ENCODE data around the gene CT45A1.
"Not testable (repeated sequence)": the region's sequence is repeated elsewhere in the genome, so short reads cannot be mapped to it uniquely, and the experiment has no call there.

The CT45A1 gene, protein sequence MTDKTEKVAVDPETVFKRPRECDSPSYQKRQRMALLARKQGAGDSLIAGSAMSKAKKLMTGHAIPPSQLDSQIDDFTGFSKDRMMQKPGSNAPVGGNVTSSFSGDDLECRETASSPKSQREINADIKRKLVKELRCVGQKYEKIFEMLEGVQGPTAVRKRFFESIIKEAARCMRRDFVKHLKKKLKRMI

DNA sequence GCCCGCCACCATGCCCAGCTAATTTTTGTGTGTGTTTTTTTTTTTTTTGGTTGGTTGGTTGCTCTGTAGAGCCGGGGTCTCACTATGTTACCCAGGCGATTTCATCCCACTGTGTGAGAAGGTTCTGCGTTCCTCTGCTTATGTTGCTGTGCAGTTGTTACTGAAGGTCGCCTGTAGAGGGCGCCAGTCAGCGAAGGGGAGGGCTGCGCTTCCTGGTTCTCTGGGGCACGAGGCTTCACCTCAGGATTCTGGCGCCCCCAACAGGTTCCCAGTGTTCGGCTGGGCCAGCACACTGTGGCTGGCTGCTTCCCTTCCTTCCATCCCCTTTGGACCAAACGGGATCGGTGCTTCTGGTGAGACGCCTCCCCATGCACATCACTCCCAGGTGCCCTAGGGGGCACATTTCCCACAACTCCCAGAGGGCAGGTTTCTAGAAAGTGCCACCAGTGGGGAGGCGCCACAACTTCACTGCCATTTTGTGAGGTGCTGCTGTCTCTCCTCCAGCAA lies at the start of gene CT45A1:
Gene CT45A1, plus strand, starts transcription at position 457 of the 507 bp plus-strand sequence. CDS start 5,302 bp downstream, outside the sequence.
- not testable (repeated sequence) for DNase-seq (ENCODE audit: low read depth)

DNA sequence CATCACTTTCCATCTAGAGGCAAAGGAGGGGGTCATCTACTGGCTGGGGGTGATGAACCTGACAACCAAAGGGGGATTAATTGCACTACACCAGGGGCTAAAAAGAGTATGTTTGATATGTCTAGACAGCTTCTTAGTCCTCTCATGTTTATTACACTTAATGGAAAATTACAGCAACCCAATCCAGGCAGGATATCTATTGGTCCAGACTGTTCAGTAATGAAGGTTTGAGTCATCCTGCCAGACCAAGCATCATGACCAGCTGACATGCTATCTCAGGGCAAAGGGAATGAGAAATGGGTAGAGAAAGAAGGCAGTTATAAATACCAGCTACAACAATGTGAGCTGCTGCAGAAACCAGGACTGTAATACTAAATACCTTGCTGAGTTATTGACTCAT lies 40.5 kb upstream of the CT45A1 start:
- DNase-seq (ENCODE audit: low read depth), result not testable (repeated sequence)

DNA sequence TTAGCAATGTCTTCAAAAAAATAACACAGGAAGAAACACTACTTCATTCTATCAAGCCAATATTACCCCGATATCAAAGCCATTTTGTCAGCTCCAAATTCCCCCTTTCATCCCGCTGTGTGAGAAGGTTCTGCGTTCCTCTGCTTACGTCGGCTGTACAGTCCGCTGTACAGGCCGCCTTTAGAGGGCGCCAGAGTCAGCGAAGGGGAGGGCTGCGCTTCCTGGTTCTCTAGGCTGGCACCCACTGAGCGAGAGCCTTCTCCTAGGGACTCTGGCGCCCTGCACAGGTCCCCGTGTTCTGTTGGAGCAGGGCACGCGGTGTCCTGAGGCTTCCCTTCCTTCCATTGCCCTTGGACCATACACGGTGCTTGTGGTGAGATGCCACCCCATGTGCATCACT lies 25.3 kb upstream of the CT45A1 start:
- no peak for DNase-seq (ENCODE audit: low read depth)

DNA sequence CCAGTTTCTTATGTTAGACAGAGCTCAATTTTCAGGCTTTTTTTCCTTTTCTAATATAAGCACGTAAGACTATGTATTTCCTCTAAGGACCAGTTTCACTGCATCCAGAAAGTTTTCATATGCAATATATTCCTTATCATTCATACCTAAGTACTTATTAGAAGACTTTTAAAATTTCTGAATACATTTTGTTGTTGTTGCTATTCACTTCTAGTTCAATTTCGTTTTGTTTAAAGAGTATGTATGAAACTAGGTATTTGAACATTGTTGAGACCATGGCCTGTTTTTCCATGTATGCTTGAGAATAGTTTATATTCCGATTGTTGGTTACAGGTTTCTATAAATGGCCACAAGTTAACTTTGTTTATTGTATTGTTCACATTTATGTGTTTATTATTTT lies 18.0 kb upstream of the CT45A1 start:
- no peak for DNase-seq (ENCODE audit: low read depth)

DNA sequence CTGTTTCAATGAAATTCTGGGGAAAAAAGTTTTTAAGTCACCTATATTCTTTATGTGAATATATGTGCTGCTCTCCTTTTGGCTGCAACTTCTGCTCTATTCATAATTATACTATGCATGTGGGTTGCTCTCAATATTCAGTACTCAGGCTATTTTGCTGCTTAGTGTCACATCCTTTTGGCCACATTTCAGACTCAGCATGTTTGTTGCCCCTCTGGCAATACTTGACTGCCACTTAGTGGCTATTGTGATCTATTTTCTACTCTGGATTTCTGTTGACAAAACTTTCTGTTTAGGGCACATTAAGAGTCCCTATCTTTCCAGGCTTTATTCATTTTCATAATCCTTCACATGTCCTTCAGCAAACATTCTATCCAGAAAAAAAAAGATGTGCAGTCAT lies 15.8 kb upstream of the CT45A1 start:
- DNase-seq (ENCODE audit: low read depth), result no peak

DNA sequence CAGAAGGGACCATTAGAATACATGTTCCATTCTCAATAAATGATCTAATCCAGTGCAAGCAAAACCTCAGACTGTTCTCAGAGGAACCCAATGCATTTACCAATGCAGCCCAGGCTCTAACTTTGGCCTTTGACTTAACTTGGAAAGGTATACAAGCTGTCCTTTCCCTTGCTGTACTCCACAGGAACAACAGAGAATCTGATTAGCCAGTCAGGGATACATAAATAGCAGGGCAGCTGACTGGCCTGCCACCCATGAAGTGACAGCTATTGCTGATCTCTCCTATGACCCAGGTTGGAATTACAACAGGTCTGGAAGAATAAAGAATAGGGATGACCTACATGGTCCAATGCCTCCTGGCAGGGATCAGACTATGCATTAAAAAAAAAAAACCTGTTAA lies 14.5 kb upstream of the CT45A1 start:
- no peak for DNase-seq (ENCODE audit: low read depth)

DNA sequence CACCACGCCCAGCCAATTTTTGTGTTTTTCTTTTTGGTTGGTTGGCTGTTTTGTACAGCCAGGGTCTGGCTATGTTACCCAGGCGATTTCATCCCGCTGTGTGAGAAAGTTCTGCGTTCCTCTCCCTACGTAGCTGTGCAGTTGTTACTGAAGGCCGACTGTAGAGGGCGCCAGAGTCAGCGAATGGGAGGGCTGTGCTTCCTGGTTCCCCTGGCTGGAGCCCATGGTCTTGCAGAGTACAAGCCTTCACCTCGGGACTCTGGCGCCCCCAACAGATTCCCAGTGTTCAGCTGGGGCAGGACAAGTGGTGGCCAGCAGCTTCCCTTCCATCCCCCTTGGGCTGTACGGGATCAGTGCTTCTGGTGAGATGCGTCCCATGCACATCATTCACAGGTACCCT lies 5.6 kb upstream of the CT45A1 start:
- DNase-seq (ENCODE audit: low read depth), result no peak

DNA sequence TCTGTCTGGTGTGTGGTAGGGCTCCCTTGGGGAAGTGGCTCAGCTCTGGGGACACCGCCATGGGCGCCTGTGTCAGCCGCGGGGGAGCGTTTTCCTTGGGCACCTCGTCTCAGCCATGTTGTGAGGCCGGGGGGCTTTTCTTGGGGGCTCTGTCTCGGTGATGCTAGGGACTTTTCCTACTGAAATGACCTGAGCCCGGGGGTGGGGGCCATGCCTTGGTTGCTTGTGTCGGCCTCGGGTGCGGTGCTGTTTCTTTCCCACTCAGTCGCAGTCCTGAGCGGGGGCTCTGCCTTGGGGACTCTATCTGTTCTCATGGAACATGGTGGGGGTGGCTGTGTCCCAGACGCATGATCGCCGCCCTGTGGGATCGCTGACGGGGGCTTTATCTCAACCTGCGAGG lies 356 bp downstream of the CT45A1 start:
- DNase-seq (ENCODE audit: low read depth), result no peak

DNA sequence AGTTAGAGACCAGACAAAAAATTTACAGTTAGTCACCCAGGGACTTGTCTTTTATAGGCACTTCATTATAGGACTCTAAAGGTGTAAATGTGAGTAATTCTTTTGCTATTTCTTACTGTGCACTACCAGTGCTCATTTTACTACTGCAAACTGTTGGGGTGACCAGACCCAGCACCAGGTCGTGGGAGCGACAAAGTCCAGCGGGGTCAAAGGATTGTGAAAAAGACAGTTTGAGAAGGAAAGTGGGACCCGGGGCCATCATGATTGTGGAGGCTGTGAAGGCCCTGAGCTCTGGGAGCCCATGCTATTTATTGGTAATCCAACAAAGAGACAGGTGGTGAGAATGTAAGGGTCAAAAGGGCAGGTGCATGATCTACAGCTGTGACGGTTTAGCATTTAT lies 21.2 kb downstream of the CT45A1 start:
- not testable (repeated sequence) for DNase-seq (ENCODE audit: low read depth)

DNA sequence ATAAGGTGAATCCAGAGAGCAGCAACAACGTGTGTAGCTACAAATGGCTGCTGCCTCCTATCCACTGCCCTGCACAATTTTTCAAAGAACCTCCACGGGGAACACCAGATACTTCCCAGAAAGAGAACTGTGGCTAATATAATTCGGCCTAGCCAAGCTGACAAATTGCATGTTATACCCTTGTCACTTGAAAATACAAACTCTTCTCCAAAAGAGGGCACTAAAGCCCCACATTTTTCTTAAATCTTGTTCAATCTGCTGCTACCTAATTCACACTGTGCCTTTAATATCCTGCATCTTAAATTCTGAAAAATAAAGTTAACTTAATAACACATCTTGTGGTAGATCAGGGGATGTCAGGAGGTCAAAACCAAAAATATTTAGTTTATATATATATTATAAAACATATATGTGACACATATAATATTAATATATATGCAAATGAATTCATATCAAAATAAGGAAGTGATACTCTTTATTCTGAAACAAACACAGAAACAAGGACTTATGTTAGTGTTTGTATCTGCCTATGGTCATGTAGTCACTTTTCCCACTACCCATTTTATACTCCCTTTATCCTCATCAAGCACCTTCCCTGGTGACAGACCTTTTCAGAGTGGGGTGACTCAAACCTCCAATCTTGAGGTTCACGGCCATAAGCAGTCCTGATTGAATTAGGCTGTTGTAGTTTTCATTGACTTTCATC lies 24.1 kb downstream of the CT45A1 start:
- no peak for DNase-seq (ENCODE audit: low read depth)

DNA sequence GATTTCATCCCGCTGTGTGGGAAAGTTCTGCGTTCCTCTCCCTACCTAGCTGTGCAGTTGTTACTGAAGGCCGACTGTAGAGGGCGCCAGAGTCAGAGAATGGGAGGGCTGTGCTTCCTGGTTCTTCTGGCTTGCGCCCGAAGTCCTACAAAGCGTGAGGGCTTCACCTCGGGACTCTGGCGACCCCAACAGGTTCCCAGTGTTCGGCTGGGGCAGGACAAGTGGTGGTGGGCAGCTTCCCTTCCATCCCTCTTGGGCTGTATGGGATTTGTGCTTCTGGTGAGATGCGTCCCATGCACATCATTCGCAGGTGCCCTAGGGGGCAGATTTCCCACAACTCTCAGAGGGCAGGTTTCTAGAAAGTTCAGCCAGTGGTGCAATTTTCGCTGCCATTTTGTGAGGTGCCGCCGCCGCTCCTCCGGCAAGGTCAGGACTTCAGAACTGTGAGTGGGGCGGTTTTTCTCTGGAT lies 27.3 kb downstream of the CT45A1 start:
- no peak for DNase-seq (ENCODE audit: low read depth)

DNA sequence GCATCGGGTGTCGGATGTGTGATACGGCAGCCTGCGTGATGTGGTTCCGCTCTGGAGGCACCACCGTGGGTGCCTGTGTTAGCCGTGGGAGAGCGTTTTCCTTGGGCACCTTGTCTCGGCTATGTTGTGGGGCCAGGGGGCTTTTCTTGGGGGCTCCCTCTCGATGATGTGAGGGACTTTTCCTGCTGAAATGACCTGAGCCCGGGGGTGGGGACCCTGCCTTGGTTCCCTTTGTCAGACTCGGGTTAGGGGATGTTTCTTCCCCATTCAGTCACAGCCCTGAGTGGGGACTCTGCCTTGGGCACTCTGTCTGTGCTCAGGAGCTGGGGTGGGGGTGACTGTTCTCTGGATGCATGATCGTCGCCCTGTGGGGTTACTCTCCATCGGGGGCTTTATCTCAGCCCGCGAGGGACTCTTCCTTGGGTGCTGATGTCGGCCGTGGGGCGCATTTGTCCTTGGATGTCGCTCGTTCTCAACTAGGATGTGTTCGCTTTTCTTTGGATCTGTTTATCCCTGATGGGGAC lies 27.8 kb downstream of the CT45A1 start:
- no peak for DNase-seq (ENCODE audit: low read depth)

DNA sequence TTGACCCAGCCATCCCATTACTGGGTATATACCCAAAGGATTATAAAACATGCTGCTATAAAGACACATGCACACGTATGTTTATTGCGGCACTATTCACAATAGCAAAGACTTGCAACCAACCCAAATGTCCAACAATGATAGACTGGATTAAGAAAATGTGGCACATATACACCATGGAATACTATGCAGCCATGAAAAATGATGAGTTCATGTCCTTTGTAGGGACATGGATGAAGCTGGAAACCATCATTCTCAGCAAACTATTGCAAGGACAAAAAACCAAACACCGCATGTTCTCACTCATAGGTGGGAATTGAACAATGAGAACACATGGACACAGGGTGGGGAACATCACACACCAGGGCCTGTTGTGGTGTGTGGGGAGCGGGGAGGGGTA lies 31.3 kb downstream of the CT45A1 start:
- not testable (repeated sequence) for DNase-seq (ENCODE audit: low read depth)

DNA sequence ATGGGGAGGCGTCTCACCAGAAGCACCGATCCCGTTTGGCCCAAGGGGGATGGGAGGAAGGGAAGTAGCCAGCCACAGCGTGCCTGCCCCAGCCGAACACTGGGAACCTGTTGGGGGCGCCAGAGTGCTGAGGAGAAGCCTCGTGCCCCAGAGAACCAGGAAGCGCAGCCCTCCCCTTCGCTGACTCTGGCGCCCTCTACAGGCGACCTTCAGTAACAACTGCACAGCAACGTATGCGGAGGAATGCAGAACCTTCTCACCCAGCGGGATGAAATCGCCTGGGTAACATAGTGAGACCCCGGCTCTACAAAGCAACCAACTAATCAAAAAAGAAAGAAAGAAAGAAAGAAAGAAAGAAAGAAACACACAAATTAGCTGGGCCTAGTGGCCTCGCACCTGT lies 54.7 kb downstream of the CT45A1 start, which contains the start of gene CT45A3:
Gene CT45A3, minus strand, starts transcription at position 101 of the 400 bp plus-strand sequence. CDS start 3,747 bp downstream, outside the sequence.
- not testable (repeated sequence) for DNase-seq (ENCODE audit: low read depth)

Data from GM04504 (cell line).